Dendritic cell treated with granulocyte-macrophage colony-stimulating factor and Interleukin-4, amounts not matched to agents 40 ng/mL and 50 ng/mL, for 4 days (primary cell): ENCODE data around the gene NQO1.

Experiments used
- H3K27ac Mint-ChIP-seq: one replicate; pipeline ENCODE4 v1.8.0; 2022; ENCODE audit warnings: mild to moderate bottlenecking, mixed read lengths
- H3K27me3 Mint-ChIP-seq: one replicate; pipeline ENCODE4 v1.8.0; 2022; ENCODE audit warnings: mild to moderate bottlenecking, mixed read lengths
- H3K36me3 Mint-ChIP-seq: one replicate; pipeline ENCODE4 v1.8.0; 2022; ENCODE audit warnings: low read depth, mixed read lengths
- H3K4me1 Mint-ChIP-seq: one replicate; pipeline ENCODE4 v1.8.0; 2022; ENCODE audit warnings: low read depth, mixed read lengths
- H3K4me3 Mint-ChIP-seq: one replicate; pipeline ENCODE4 v1.8.0; 2022; ENCODE audit warnings: mild to moderate bottlenecking, moderate library complexity, mixed read lengths
- H3K9me3 Mint-ChIP-seq: one replicate; pipeline ENCODE4 v1.8.0; 2022; ENCODE audit warnings: mixed read lengths
- intact Hi-C: fragments of 100-400 bp; cut with micrococcal nuclease; formaldehyde crosslinking; loops from one replicate; pipeline ENCODE4 v1.15.0; 2022

NQO1 gene

GRCh38 chr16:69706975-69707340 lies 19.4 kb downstream of the NQO1 start:
- no peaks in the 10 kb centered on the region for H3K9me3 Mint-ChIP-seq
- intact Hi-C loops: no loop called here

GRCh38 chr16:69706256-69706974 lies 19.9 kb downstream of the NQO1 start:
- Mint-ChIP-seq H3K4me3 (no peak overlapping the region), H3K4me1 (no peaks in the 10 kb centered on the region), H3K27ac (no peak overlapping the region), H3K9me3 (no peaks in the 10 kb centered on the region), H3K27me3 (no peaks in the 10 kb centered on the region), H3K36me3 (peaks cover 47% of the 10 kb centered on the region)
- intact Hi-C loops: no loop called here

More at GRCh38 chr16:69706975-69707340, 19.4 kb downstream of the NQO1 start:
- Mint-ChIP-seq H3K4me3 (no peak overlapping the region), H3K27me3 (no peaks in the 10 kb centered on the region), H3K4me1 (no peaks in the 10 kb centered on the region), H3K36me3 (peaks cover 51% of the 10 kb centered on the region), H3K27ac (no peak overlapping the region)

GRCh38 chr16:69703638-69704037 lies 22.7 kb downstream of the NQO1 start:
- intact Hi-C loops: no loop called here

GRCh38 chr16:69701866-69702265 lies 24.5 kb downstream of the NQO1 start:
- no peaks in the 10 kb centered on the region for H3K27me3 Mint-ChIP-seq
- intact Hi-C loops: no loop called here
- H3K4me3 Mint-ChIP-seq: no peak overlapping the region
- H3K27ac Mint-ChIP-seq: no peak overlapping the region
- peaks cover 49% of the 10 kb centered on the region for H3K36me3 Mint-ChIP-seq
- no peaks in the 10 kb centered on the region for H3K4me1 Mint-ChIP-seq
- no peaks in the 10 kb centered on the region for H3K9me3 Mint-ChIP-seq

More at GRCh38 chr16:69703638-69704037, 22.7 kb downstream of the NQO1 start:
- Mint-ChIP-seq H3K36me3 (peaks cover 59% of the 10 kb centered on the region), H3K27ac (no peak overlapping the region), H3K4me1 (no peaks in the 10 kb centered on the region), H3K27me3 (no peaks in the 10 kb centered on the region), H3K4me3 (no peak overlapping the region), H3K9me3 (no peaks in the 10 kb centered on the region)

GRCh38 chr16:69701452-69701851 lies 24.9 kb downstream of the NQO1 start:
- H3K9me3 Mint-ChIP-seq: no peaks in the 10 kb centered on the region
- no peaks in the 10 kb centered on the region for H3K27me3 Mint-ChIP-seq
- H3K27ac Mint-ChIP-seq: no peak overlapping the region
- no peak overlapping the region for H3K4me3 Mint-ChIP-seq
- intact Hi-C loops: no loop called here
- peaks cover 46% of the 10 kb centered on the region for H3K36me3 Mint-ChIP-seq
- H3K4me1 Mint-ChIP-seq: no peaks in the 10 kb centered on the region

GRCh38 chr16:69699915-69700314 lies 26.4 kb downstream of the NQO1 start:
- Mint-ChIP-seq H3K27me3 (no peaks in the 10 kb centered on the region), H3K4me3 (no peak overlapping the region), H3K4me1 (no peaks in the 10 kb centered on the region), H3K9me3 (no peaks in the 10 kb centered on the region), H3K27ac (no peak overlapping the region), H3K36me3 (peaks cover 57% of the 10 kb centered on the region)
- intact Hi-C loops: no loop called here

- intact Hi-C loops: no loop called here
- Mint-ChIP-seq H3K27me3 (no peaks in the 10 kb centered on the region), H3K36me3 (peaks cover 60% of the 10 kb centered on the region)
Measured at GRCh38 chr16:69698404-69698803, 28.0 kb downstream of the NQO1 start.

GRCh38 chr16:69693916-69694315 lies 32.4 kb downstream of the NQO1 start:
- H3K4me1 Mint-ChIP-seq: no peaks in the 10 kb centered on the region
- no peaks in the 10 kb centered on the region for H3K27me3 Mint-ChIP-seq
- intact Hi-C loops: no loop called here
- peaks cover 71% of the 10 kb centered on the region for H3K36me3 Mint-ChIP-seq
- H3K4me3 Mint-ChIP-seq: no peak overlapping the region
- H3K27ac Mint-ChIP-seq: no peak overlapping the region
- no peaks in the 10 kb centered on the region for H3K9me3 Mint-ChIP-seq

More at GRCh38 chr16:69698404-69698803, 28.0 kb downstream of the NQO1 start:
- H3K4me3 Mint-ChIP-seq: no peak overlapping the region
- H3K4me1 Mint-ChIP-seq: no peaks in the 10 kb centered on the region
- no peaks in the 10 kb centered on the region for H3K9me3 Mint-ChIP-seq
- no peak overlapping the region for H3K27ac Mint-ChIP-seq

- H3K27me3 Mint-ChIP-seq: no peaks in the 10 kb centered on the region
- no peak overlapping the region for H3K27ac Mint-ChIP-seq
- H3K36me3 Mint-ChIP-seq: peaks cover 63% of the 10 kb centered on the region
- H3K9me3 Mint-ChIP-seq: no peaks in the 10 kb centered on the region
- no peaks in the 10 kb centered on the region for H3K4me1 Mint-ChIP-seq
- intact Hi-C loops: no loop called here
- no peak overlapping the region for H3K4me3 Mint-ChIP-seq
Measured at GRCh38 chr16:69691980-69692911, 34.1 kb downstream of the NQO1 start.

- intact Hi-C loops: no loop called here
- no peaks in the 10 kb centered on the region for H3K9me3 Mint-ChIP-seq
- H3K27me3 Mint-ChIP-seq: no peaks in the 10 kb centered on the region
- no peaks in the 10 kb centered on the region for H3K4me1 Mint-ChIP-seq
- H3K4me3 Mint-ChIP-seq: no peak overlapping the region
- H3K36me3 Mint-ChIP-seq: peaks cover 59% of the 10 kb centered on the region
- no peak overlapping the region for H3K27ac Mint-ChIP-seq
Measured at GRCh38 chr16:69688589-69688988, 37.8 kb downstream of the NQO1 start.

GRCh38 chr16:69680358-69680757 lies 46.0 kb downstream of the NQO1 start:
- no peak overlapping the region for H3K4me3 Mint-ChIP-seq
- no peaks in the 10 kb centered on the region for H3K27me3 Mint-ChIP-seq
- peaks cover 70% of the 10 kb centered on the region for H3K36me3 Mint-ChIP-seq
- no peaks in the 10 kb centered on the region for H3K4me1 Mint-ChIP-seq
- no peaks in the 10 kb centered on the region for H3K9me3 Mint-ChIP-seq
- H3K27ac Mint-ChIP-seq: no peak overlapping the region
- intact Hi-C loops: no loop called here

- intact Hi-C loops: no loop called here
- H3K27me3 Mint-ChIP-seq: no peaks in the 10 kb centered on the region
- H3K4me1 Mint-ChIP-seq: no peaks in the 10 kb centered on the region
- no peak overlapping the region for H3K27ac Mint-ChIP-seq
- no peaks in the 10 kb centered on the region for H3K9me3 Mint-ChIP-seq
- H3K4me3 Mint-ChIP-seq: no peak overlapping the region
- peaks cover 69% of the 10 kb centered on the region for H3K36me3 Mint-ChIP-seq
Measured at GRCh38 chr16:69672998-69673713, 53.2 kb downstream of the NQO1 start.

- H3K4me3 Mint-ChIP-seq: no peak overlapping the region
- peaks cover 69% of the 10 kb centered on the region for H3K36me3 Mint-ChIP-seq
- intact Hi-C loops: no loop called here
- H3K4me1 Mint-ChIP-seq: no peaks in the 10 kb centered on the region
- H3K27me3 Mint-ChIP-seq: no peaks in the 10 kb centered on the region
- no peak overlapping the region for H3K27ac Mint-ChIP-seq
- H3K9me3 Mint-ChIP-seq: no peaks in the 10 kb centered on the region
Measured at GRCh38 chr16:69672315-69672997, 53.9 kb downstream of the NQO1 start.
